SK-N-SH (cell line): ENCODE results near the gene WBP2NL. TPM values are rescaled to one million over a fixed set of nuclear protein-coding genes. Genes with fewer than 3 reads are reported as not detected.

Source experiments
- CTCF ChIA-PET: fragments of 300-600, 350-600 bp; formaldehyde crosslinking; extraction: SDS; loops from one replicate; lab custom pipeline; 2021; lab: Yijun Ruan, JAX
- POLR2A ChIA-PET: fragments of 350-600 bp; sonication (Branson Sonifier 250); formaldehyde crosslinking; extraction: SDS; loops from one replicate; lab custom pipeline; 2020; ENCODE audit warnings: antibody characterized with exemption, inconsistent platforms; lab: Yijun Ruan, JAX
- DNase-seq: peaks from one replicate; pipeline ENCODE4 v3.0.0; 2012
- H2AFZ ChIP-seq: fragments of 200-600 bp; sonication (generic); 2 replicates; pipeline ENCODE4 v1.8.1; 2016; ENCODE audit warnings: antibody characterized with exemption, mild to moderate bottlenecking, low read depth
- H3F3A ChIP-seq: fragments of 200-600 bp; sonication (generic); replicated peaks from 2 replicates; pipeline ENCODE3; 2016; ENCODE audit warnings: antibody characterized with exemption, mild to moderate bottlenecking; ENCODE audit not compliant: insufficient read depth
- H3K27ac ChIP-seq, 2 experiments: fragments of 200-500 bp in 1 of 2; fragments of 200-600 bp in 1 of 2; sonication (Bioruptor generic) in 1 of 2; sonication (generic), shearing (Covaris generic) in 1 of 2; 2 replicates each; pipeline versions ENCODE4 v1.5.1 to v1.6.1; 2014 to 2016; ENCODE audit warnings: low read depth in 2 of 2, inconsistent platforms in 1 of 2, low read length in 1 of 2, mild to moderate bottlenecking in 1 of 2, mixed read lengths in 1 of 2
- H3K27me3 ChIP-seq: fragments of 200-600 bp; sonication (generic), shearing (Covaris generic); 2 replicates; pipeline ENCODE4 v1.6.1; 2016; ENCODE audit warnings: mixed run types; ENCODE audit not compliant: insufficient read depth
- H3K36me3 ChIP-seq, 2 experiments: fragments of 200-500 bp in 1 of 2; fragments of 200-600 bp in 1 of 2; sonication (Bioruptor generic) in 1 of 2; sonication (generic) in 1 of 2; replicated peaks in 1 of 2; 2 replicates each; pipeline versions ENCODE3 to v1.5.1; 2014 to 2016; ENCODE audit warnings: low read length in 1 of 2, mild to moderate bottlenecking in 1 of 2; ENCODE audit not compliant: insufficient read depth in 2 of 2, control insufficient read depth in 1 of 2
- H3K4me1 ChIP-seq, 2 experiments: fragments of 200-500 bp in 1 of 2; fragments of 200-600 bp in 1 of 2; sonication (Bioruptor generic) in 1 of 2; sonication (generic), shearing (Covaris generic) in 1 of 2; 2 replicates each; pipeline versions ENCODE4 v1.5.1 to v1.6.1; 2014 to 2016; ENCODE audit warnings: low read depth in 1 of 2, low read length in 1 of 2, mixed run types in 1 of 2; ENCODE audit not compliant: insufficient read depth in 2 of 2, control insufficient read depth in 1 of 2
- H3K4me2 ChIP-seq: fragments of 200-600 bp; sonication (generic), shearing (Covaris generic); 2 replicates; pipeline ENCODE4 v1.6.1; 2017; ENCODE audit warnings: mixed run types
- H3K4me3 ChIP-seq, 2 experiments: fragments of 200-500 bp in 1 of 2; fragments of 200-600 bp in 1 of 2; sonication (Bioruptor generic) in 1 of 2; sonication (generic), shearing (Covaris generic) in 1 of 2; 2 replicates each; pipeline versions ENCODE4 v1.5.1 to v1.8.1; 2014 to 2016; ENCODE audit warnings: low read depth in 2 of 2, inconsistent platforms in 1 of 2, low read length in 1 of 2, mild to moderate bottlenecking in 1 of 2, mixed read lengths in 1 of 2, moderate library complexity in 1 of 2
- H3K79me2 ChIP-seq: fragments of 200-600 bp; sonication (generic); 2 replicates; pipeline ENCODE4 v1.8.1; 2017; ENCODE audit warnings: mild to moderate bottlenecking; ENCODE audit not compliant: insufficient read depth
- H3K9ac ChIP-seq: fragments of 200-600 bp; sonication (generic); 2 replicates; pipeline ENCODE4 v1.6.1; 2017; ENCODE audit warnings: mixed run types
- H3K9me2 ChIP-seq: fragments of 200-600 bp; sonication (generic); 2 replicates; pipeline ENCODE4 v1.6.1; 2017; ENCODE audit warnings: mixed run types
- H3K9me3 ChIP-seq: fragments of 200-600 bp; sonication (generic); 2 replicates; pipeline ENCODE4 v1.6.1; 2017; ENCODE audit warnings: mixed run types, mild to moderate bottlenecking, moderate library complexity
- H4K20me1 ChIP-seq: fragments of 200-600 bp; sonication (generic); 2 replicates; pipeline ENCODE4 v1.6.1; 2017; ENCODE audit warnings: mild to moderate bottlenecking, mixed run types; ENCODE audit not compliant: insufficient read depth
- CTCF ChIP-seq: fragments of 200-600 bp; sonication (generic); IDR thresholded peaks from 2 replicates; pipeline ENCODE4 v1.6.1; 2017; ENCODE audit warnings: antibody characterized with exemption, mild to moderate bottlenecking, moderate library complexity
- FOSL2 ChIP-seq: IDR thresholded peaks from 2 replicates; pipeline ENCODE4 v1.4.0; 2012; ENCODE audit warnings: low read depth, mild to moderate bottlenecking, moderate library complexity, borderline replicate concordance
- FOXM1 ChIP-seq: IDR thresholded peaks from 2 replicates; pipeline ENCODE4 v1.4.0; 2012; ENCODE audit warnings: low read depth, mild to moderate bottlenecking
- GABPA ChIP-seq: IDR thresholded peaks from 2 replicates; pipeline ENCODE4 v1.4.0; 2012; ENCODE audit warnings: low read depth, mild to moderate bottlenecking
- MEF2A ChIP-seq: IDR thresholded peaks from 2 replicates; pipeline ENCODE4 v1.4.0; 2012; ENCODE audit warnings: low read depth, borderline replicate concordance
- NFIC ChIP-seq: IDR thresholded peaks from 2 replicates; pipeline ENCODE4 v1.4.0; 2012; ENCODE audit warnings: borderline replicate concordance
- NRF1 ChIP-seq: IDR thresholded peaks from 2 replicates; pipeline ENCODE4 v1.6.1; 2012; ENCODE audit warnings: low read depth, mild to moderate bottlenecking, low read length
- PBX3 ChIP-seq: IDR thresholded peaks from 2 replicates; pipeline ENCODE4; 2012
- POLR2AphosphoS5 ChIP-seq: IDR thresholded peaks from 2 replicates; pipeline ENCODE4 v1.6.1; 2012; ENCODE audit warnings: low read depth, low read length
- RAD21 ChIP-seq: IDR thresholded peaks from 2 replicates; pipeline ENCODE4 v1.6.1; 2012; ENCODE audit warnings: mild to moderate bottlenecking, low read length
- RXRA ChIP-seq: IDR thresholded peaks from 2 replicates; pipeline ENCODE4 v1.4.0; 2012; ENCODE audit warnings: low read depth, mild to moderate bottlenecking, borderline replicate concordance
- SMC3 ChIP-seq: IDR thresholded peaks from 2 replicates; pipeline ENCODE4 v1.6.1; 2012; ENCODE audit warnings: low read depth, low read length, improper control_type of control experiment
- TEAD4 ChIP-seq: IDR thresholded peaks from 2 replicates; pipeline ENCODE4 v1.4.0; 2012; ENCODE audit warnings: mild to moderate bottlenecking, borderline replicate concordance; ENCODE audit not compliant: insufficient read depth
- USF1 ChIP-seq: IDR thresholded peaks from 2 replicates; pipeline ENCODE4 v1.4.0; 2012; ENCODE audit warnings: low read depth, borderline replicate concordance
- WGBS: methylation state at CpG from one replicate; pipeline ENCODE4 v1.1.6; 2017; ENCODE audit warnings: low lambda C conversion rate; 5-methylcytosine and 5-hydroxymethylcytosine counted together
- polyA plus RNA-seq, 3 experiments: library from polyadenylated mRNA; depleted of rRNA; stranded (reverse); fragments of >200 nt; gene quantifications; 2 replicates each; pipeline ENCODE4 v1.2.3, GENCODE V29; 2012

WBP2NL gene
- polyA plus RNA-seq, 1 of the 3 experiments (the other 2 are of a cell fraction) = 0.07 TPM

- no peaks in the 10 kb centered on the region for H3K9me3 ChIP-seq
- no peak overlapping the region for H3K9ac ChIP-seq
- H3K79me2 ChIP-seq = no peaks in the 10 kb centered on the region
- no peaks in the 10 kb centered on the region for H3K9me2 ChIP-seq
- H3K4me2 ChIP-seq = no peak overlapping the region
- H3K4me1 ChIP-seq = peaks cover 0 to 11% of the 10 kb centered on the region in 2 experiments; a peak in 1 of 4 replicates
- no peak overlapping the region for H3K4me3 ChIP-seq
- H2AFZ ChIP-seq = no peak overlapping the region
- no peaks in the 10 kb centered on the region for H3K36me3 ChIP-seq
- H3F3A ChIP-seq = no peaks in the 10 kb centered on the region
- WGBS = 64% methylated on average over 12 of the region's 12 CpGs
- H3K27ac ChIP-seq = no peak overlapping the region
- H4K20me1 ChIP-seq = no peaks in the 10 kb centered on the region
- peak; percentile 47 for DNase-seq
- POLR2A ChIA-PET = no interaction called here
- CTCF ChIA-PET = interaction anchor here (0.6 kb wide), 1 partner anchor 76 kb away, joined by 3 read pairs; no protein-coding TSS in a partner anchor
- H3K27me3 ChIP-seq = no peaks in the 10 kb centered on the region
- TF ChIP-seq MEF2A (no peak), FOSL2 (no peak), NRF1 (no peak), RXRA (no peak), TEAD4 (no peak), CTCF (no peak), NFIC (no peak), POLR2AphosphoS5 (no peak), SMC3 (no peak), RAD21 (no peak), FOXM1 (no peak), PBX3 (no peak), GABPA (no peak)
Observed at GRCh38 chr22:41975299-41976069, 23.1 kb upstream of the WBP2NL start.

DNA sequence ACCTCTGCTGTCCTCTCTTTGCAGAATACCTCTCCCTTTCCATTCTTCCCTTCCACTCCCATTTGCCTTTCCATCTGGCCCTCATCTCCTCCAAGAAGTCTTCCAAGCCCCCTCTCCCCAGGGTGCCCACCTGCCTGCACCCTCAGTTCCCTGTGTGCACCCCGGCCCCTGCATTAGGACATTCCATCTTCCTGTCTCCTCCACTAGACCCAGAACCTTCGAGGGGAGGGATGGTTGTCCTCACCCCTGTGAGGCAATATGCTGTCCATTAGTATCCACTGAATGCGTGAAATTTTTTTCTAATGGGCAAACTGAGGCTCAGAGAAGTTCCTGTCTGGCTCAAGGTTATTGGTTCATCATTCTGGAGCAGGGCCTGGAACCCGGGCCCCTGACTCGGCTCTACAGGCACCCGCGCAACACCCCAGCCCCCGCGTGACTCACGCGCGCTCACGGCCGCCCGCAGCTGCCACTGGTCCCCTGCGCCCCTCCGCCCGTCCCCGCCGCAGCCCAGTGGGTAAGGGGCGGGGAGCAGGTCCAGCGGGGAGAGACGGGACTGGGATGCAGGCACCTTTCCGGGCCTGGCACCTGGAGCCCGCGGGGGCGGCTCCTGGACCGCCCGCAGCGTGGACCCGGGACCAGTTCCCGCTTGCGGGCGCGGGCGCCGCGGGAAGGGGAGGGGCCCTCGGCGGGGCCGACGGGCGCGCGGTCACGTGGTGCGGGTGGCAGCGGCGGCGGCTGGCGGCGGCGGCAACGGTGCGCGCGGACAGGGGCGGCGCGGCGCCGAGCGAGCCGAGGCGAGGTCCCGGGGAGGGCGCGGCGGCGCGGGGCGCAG lies 22.3 kb upstream of the WBP2NL start:
- Histone ChIP-seq H3K9me3 (no peaks in the 10 kb centered on the region), H3K27ac (no peak overlapping the region; a peak in 1 of 4 replicates), H3K9me2 (no peaks in the 10 kb centered on the region), H4K20me1 (no peaks in the 10 kb centered on the region), H3F3A (no peaks in the 10 kb centered on the region), H3K27me3 (no peaks in the 10 kb centered on the region), H3K79me2 (no peaks in the 10 kb centered on the region), H3K4me3 (peak overlapping the region; percentile 3 to 45; a peak in 3 of 4 replicates), H3K4me1 (peaks cover 0 to 11% of the 10 kb centered on the region in 2 experiments; a peak in 1 of 4 replicates), H2AFZ (no peak overlapping the region), H3K4me2 (peak overlapping the region; percentile 69; the same call in 1 of the 2 replicates), H3K36me3 (no peaks in the 10 kb centered on the region)
- POLR2A ChIA-PET = no interaction called here
- no peak for TF ChIP-seq SMC3
- peak; percentile 48; the same call in 1 of the 2 replicates for TF ChIP-seq USF1
- TF ChIP-seq, all 33 proteins: peak for 1
- 33% methylated on average over 3 of the region's 72 CpGs for WGBS
- CTCF ChIA-PET = interaction anchor here (0.6 kb wide), 1 partner anchor 76 kb away, joined by 3 read pairs; no protein-coding TSS in a partner anchor
- DNase-seq = peak; percentile 84
- no peak overlapping the region for H3K9ac ChIP-seq
